ENCODE results near the gene NDRG3. TPM values are rescaled to one million over a fixed set of nuclear protein-coding genes. Genes with fewer than 3 reads are reported as not detected.
"Not testable (repeated sequence)": the region's sequence is repeated elsewhere in the genome, so short reads cannot be mapped to it uniquely, and the experiment has no call there.

NDRG3 gene
- total RNA-seq, 1 donor from 2014 or later, result 21.1 TPM

DNA sequence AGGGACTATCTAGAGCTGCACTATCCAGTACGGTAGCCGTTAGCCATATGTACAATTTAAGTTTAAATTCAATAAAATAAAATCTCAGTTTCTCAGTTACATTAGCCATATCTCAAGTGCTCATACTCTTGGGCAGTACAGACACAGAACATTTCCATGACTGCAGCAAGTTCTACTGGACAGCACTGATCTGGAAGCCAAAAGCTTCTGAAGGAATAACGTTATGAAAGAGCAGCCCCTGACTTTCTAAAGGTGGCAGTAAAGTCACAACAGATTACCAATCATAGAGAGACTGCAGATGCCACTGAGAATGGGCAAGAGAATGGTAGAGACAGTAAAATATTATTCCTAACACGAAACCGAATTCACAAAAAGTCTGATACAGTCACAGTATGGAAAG, 36.8 kb downstream of the NDRG3 start:
- no peaks in the 10 kb centered on the region for H3K4me1 ChIP-seq
- no peak for TF ChIP-seq POLR2A (IDR thresholded peaks at IDR 0.05)
- no peak for TF ChIP-seq POLR2AphosphoS5 (IDR thresholded peaks at IDR 0.05; ENCODE audit: insufficient read depth in 1 of 2, low read depth in 1 of 2)
- DNase-seq (ENCODE audit: extremely low spot score in 2 of 2), result no peak
- H3K9me3 ChIP-seq, result no peaks in the 10 kb centered on the region
- no peaks in the 10 kb centered on the region for H3K36me3 ChIP-seq
- no peaks in the 10 kb centered on the region for H3K27me3 ChIP-seq
- no peak overlapping the region for H3K27ac ChIP-seq
- intact Hi-C loops (cut with DNase I), result no loop called here
- H3K4me3 ChIP-seq, result no peak overlapping the region

- H3K4me1 ChIP-seq, result no peaks in the 10 kb centered on the region
- H3K27me3 ChIP-seq, result no peaks in the 10 kb centered on the region
- no peaks in the 10 kb centered on the region for H3K9me3 ChIP-seq
- DNase-seq (ENCODE audit: extremely low spot score in 2 of 2), result no peak
- intact Hi-C loops (cut with DNase I), result no loop called here
- no peak overlapping the region for H3K4me3 ChIP-seq
- TF ChIP-seq CTCF (IDR thresholded peaks at IDR 0.05) (no peak), POLR2A (IDR thresholded peaks at IDR 0.05) (no peak), POLR2AphosphoS5 (IDR thresholded peaks at IDR 0.05; ENCODE audit: insufficient read depth in 1 of 2, low read depth in 1 of 2) (no peak)
- H3K36me3 ChIP-seq, result no peaks in the 10 kb centered on the region
- H3K27ac ChIP-seq, result no peak overlapping the region
Observed at GRCh38 chr20:36703530-36703929, 42.4 kb downstream of the NDRG3 start.

- H3K9me3 ChIP-seq, result no peaks in the 10 kb centered on the region
- no peak overlapping the region for H3K4me3 ChIP-seq
- no peak for DNase-seq (ENCODE audit: extremely low spot score in 2 of 2)
- H3K36me3 ChIP-seq, result peaks cover 0 to 3% of the 10 kb centered on the region in 2 donors
- no peaks in the 10 kb centered on the region for H3K27me3 ChIP-seq
- intact Hi-C loops (cut with DNase I), result no loop called here
- no peak for TF ChIP-seq POLR2A (IDR thresholded peaks at IDR 0.05)
- TF ChIP-seq POLR2AphosphoS5 (IDR thresholded peaks at IDR 0.05; ENCODE audit: insufficient read depth in 1 of 2, low read depth in 1 of 2), result no peak
- no peak for TF ChIP-seq CTCF (IDR thresholded peaks at IDR 0.05)
- H3K4me1 ChIP-seq, result no peaks in the 10 kb centered on the region
- H3K27ac ChIP-seq, result no peak overlapping the region
Observed at GRCh38 chr20:36700438-36700837, 45.5 kb downstream of the NDRG3 start.

DNA sequence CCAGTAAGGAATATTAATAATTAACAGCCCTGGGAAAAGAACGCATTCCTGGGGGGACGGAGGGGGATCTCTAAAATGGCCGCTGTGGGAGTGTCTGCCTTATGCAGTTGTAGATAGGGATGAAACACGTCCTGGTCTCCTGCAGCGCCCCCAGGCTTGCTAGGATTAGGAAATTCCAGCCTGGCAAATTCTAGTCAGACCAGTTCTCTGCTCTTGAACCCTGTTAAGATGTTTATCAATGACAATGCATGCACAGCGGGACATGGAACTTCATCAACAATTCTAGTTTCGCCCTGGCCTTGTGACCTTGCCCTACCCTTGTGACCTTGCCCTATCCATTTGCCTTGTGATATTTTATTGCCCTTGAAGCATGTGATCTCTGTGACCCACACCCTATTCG, 50.4 kb downstream of the NDRG3 start:
- H3K27me3 ChIP-seq; intact Hi-C loops (cut with DNase I); H3K27ac ChIP-seq; H3K4me1 ChIP-seq; H3K4me3 ChIP-seq; DNase-seq (ENCODE audit: extremely low spot score in 2 of 2); H3K36me3 ChIP-seq; H3K9me3 ChIP-seq: not testable (repeated sequence)

DNA sequence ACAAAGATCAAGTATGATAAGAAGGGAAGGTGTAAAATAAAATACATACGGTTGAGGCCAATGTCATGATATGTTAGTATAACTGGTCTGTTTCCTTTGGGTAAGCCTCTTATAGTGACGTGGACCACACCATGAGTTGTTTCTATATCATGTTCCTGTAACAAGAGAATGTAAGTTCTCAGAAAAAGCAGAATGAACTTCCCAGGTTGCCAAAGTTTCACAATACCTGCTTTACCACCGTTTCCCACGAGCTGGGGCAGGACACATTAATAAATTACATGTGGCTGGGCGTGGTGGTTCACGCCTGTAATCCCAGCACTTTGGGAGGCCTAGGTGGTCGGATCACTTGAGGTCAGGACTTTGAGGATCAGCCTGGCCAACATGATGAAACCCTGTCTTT, 57.3 kb downstream of the NDRG3 start:
- Histone ChIP-seq H3K4me1 (no peaks in the 10 kb centered on the region), H3K4me3 (no peak overlapping the region), H3K27ac (no peak overlapping the region), H3K9me3 (no peaks in the 10 kb centered on the region), H3K36me3 (peaks cover 0 to 18% of the 10 kb centered on the region in 2 donors), H3K27me3 (no peaks in the 10 kb centered on the region)
- DNase-seq (ENCODE audit: extremely low spot score in 2 of 2), result no peak
- intact Hi-C loops (cut with DNase I), result no loop called here
- TF ChIP-seq POLR2A (IDR thresholded peaks at IDR 0.05) (no peak), CTCF (IDR thresholded peaks at IDR 0.05) (no peak), POLR2AphosphoS5 (IDR thresholded peaks at IDR 0.05; ENCODE audit: insufficient read depth in 1 of 2, low read depth in 1 of 2) (no peak)

GRCh38 chr20:36687850-36688249, 58.0 kb downstream of the NDRG3 start:
- H3K4me3 ChIP-seq, result no peak overlapping the region
- no peak overlapping the region for H3K27ac ChIP-seq
- intact Hi-C loops (cut with DNase I), result no loop called here
- H3K36me3 ChIP-seq, result peaks cover 0 to 18% of the 10 kb centered on the region in 2 donors
- no peak for DNase-seq (ENCODE audit: extremely low spot score in 2 of 2)
- TF ChIP-seq POLR2A (IDR thresholded peaks at IDR 0.05) (no peak), CTCF (IDR thresholded peaks at IDR 0.05) (no peak), POLR2AphosphoS5 (IDR thresholded peaks at IDR 0.05; ENCODE audit: insufficient read depth in 1 of 2, low read depth in 1 of 2) (no peak)
- no peaks in the 10 kb centered on the region for H3K4me1 ChIP-seq
- no peaks in the 10 kb centered on the region for H3K9me3 ChIP-seq
- no peaks in the 10 kb centered on the region for H3K27me3 ChIP-seq

Data from vagina (tissue), 2 donors.